ENCODE results near the gene SULT1A2. TPM values are rescaled to one million over a fixed set of nuclear protein-coding genes. Genes with fewer than 3 reads are reported as not detected.

The SULT1A2 gene
- total and polyA plus RNA-seq, 2 of the 4 experiments (the other 2 are of a cell fraction), result 0.09 TPM; not detected in 1

DNA sequence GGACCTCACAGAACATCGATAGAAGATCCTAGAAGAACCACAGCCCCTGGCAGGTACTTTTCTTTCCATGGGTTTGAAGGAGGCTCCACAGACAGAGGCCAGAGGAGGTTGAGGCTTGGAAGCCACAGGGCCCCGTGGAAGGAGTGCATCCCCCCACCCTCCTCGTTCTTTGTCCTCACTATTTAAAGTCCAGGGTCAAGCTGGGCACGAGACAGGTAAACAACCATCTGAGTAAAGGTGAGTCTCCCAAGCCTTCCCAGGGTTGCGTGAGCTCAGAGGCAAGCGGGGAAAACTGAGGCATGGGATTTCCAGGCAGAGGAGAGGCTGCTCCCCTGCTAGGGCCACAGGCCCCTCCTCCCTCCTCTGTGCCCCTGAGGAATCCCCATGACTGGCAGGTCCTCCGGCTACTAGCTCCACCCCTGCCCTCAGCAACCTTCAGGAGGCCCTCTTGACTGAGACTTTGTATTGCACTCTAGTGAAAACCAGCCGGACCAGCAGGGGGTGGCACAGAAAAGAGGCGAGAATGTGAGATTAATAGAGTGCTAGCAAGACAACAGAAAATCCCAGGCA is 927 bp upstream of the SULT1A2 start:
- Histone ChIP-seq H3K27me3 (ENCODE audit: control insufficient read depth, insufficient read depth, low read length) (peaks cover 6% of the 10 kb centered on the region), H3K9ac (ENCODE audit: low read depth, low read length) (no peak overlapping the region), H2BK15ac (ENCODE audit: low read depth, low read length) (no peak overlapping the region), H3K79me1 (ENCODE audit: low read depth in 1 of 2, low read length in 2 of 2) (no peaks in the 10 kb centered on the region), H2BK20ac (ENCODE audit: low read depth, low read length) (no peak overlapping the region), H3K18ac (ENCODE audit: low read depth, low read length) (no peak overlapping the region), H3K23ac (ENCODE audit: low read depth, low read length) (no peak overlapping the region), H4K20me1 (ENCODE audit: insufficient read depth, low read length) (no peaks in the 10 kb centered on the region), H3K9me1 (ENCODE audit: insufficient read depth, low read length) (no peaks in the 10 kb centered on the region), H2AK5ac (ENCODE audit: low read depth, low read length) (no peak overlapping the region), H2BK120ac (ENCODE audit: low read depth, low read length) (no peak overlapping the region), H4K5ac (ENCODE audit: low read depth, low read length) (no peak overlapping the region), H3K4ac (ENCODE audit: low read depth, low read length) (no peak overlapping the region), H3K27ac (ENCODE audit: insufficient read depth, low read length) (no peak overlapping the region), H2BK5ac (ENCODE audit: low read depth, low read length, poor library complexity, severe bottlenecking) (no peak overlapping the region), H3K56ac (ENCODE audit: extremely low read depth, insufficient read depth, low read length) (no peak overlapping the region), H3K36me3 (ENCODE audit: control insufficient read depth, insufficient read depth, low read length) (no peaks in the 10 kb centered on the region), H3K9me3 (ENCODE audit: control insufficient read depth, insufficient read depth, low read length) (no peaks in the 10 kb centered on the region), H3K4me3 (ENCODE audit: insufficient read depth, low read depth, low read length) (no peak overlapping the region), H3K4me2 (ENCODE audit: low read depth, low read length) (no peak overlapping the region), H2AFZ (replicated peaks; ENCODE audit: low read length, poor library complexity) (no peak overlapping the region), H2AK9ac (replicated peaks; ENCODE audit: low read depth, low read length, poor library complexity) (no peak overlapping the region), H3K4me1 (ENCODE audit: control insufficient read depth, insufficient read depth, low read length) (no peaks in the 10 kb centered on the region), H4K8ac (ENCODE audit: low read depth in 2 of 2, low read length in 2 of 2) (no peak overlapping the region), H3K14ac (replicated peaks; ENCODE audit: low read depth, low read length) (no peak overlapping the region), H4K91ac (ENCODE audit: insufficient read depth, low read depth, low read length) (no peak overlapping the region)
- TF ChIP-seq SMC3 (IDR thresholded peaks at IDR 0.05; ENCODE audit: low read depth, low read length), result no peak
- dilution Hi-C loops (cut with HindIII; ENCODE audit: low sequenced_read_pairs, unreplicated experiment) (no loop called here), intact Hi-C loops (cut with micrococcal nuclease) (no loop called here), in situ Hi-C loops (cut with MboI; ENCODE audit: low sequenced_read_pairs) (no loop called here)
- ChIA-PET POLR2A (ENCODE audit: unreplicated experiment) (no interaction called here), CTCF (interaction anchor here (0.6 kb wide), 1 partner anchor 9 kb away, joined by 3 read pairs; no protein-coding TSS in a partner anchor)
- no peak for ATAC-seq (ENCODE audit: low read depth)
- BruUV-seq (replicated peaks), result no TSS peak
- 100% methylated on average over 1 of the region's 9 CpGs; no CpG with 5 or more reads in 1 of the 2 experiments for WGBS, 2 experiments (ENCODE audit: extremely low coverage in 2 of 2, insufficient read length in 1 of 2)
- no peak for DNase-seq

All from IMR-90 (cell line).